Fibroblast of mammary gland (primary cell): ENCODE measurements around the gene PCDHGA5.
"Not testable (repeated sequence)": the region's sequence is repeated elsewhere in the genome, so short reads cannot be mapped to it uniquely, and the experiment has no call there.

Experiments
- DNase-seq: peaks from one replicate; pipeline ENCODE4 v3.0.0-alpha.2; 2010; ENCODE audit warnings: low read depth
- H3K4me3 ChIP-seq: 2 replicates; pipeline ENCODE4 v1.5.1; 2011; ENCODE audit warnings: low read depth, mild to moderate bottlenecking, low read length, moderate library complexity; ENCODE audit not compliant: control insufficient read depth
- TF ChIP-seq, protein P1 (sequence below): conservative IDR thresholded peaks from 2 replicates; pipeline ENCODE4 v1.5.1; 2011; ENCODE audit warnings: low read depth, low read length, inconsistent platforms; ENCODE audit not compliant: control insufficient read depth, insufficient read depth

Gene PCDHGA5

GRCh38 chr5:141375444-141376155 is 11.6 kb downstream of the PCDHGA5 start:
- TF ChIP-seq, protein P1, sequence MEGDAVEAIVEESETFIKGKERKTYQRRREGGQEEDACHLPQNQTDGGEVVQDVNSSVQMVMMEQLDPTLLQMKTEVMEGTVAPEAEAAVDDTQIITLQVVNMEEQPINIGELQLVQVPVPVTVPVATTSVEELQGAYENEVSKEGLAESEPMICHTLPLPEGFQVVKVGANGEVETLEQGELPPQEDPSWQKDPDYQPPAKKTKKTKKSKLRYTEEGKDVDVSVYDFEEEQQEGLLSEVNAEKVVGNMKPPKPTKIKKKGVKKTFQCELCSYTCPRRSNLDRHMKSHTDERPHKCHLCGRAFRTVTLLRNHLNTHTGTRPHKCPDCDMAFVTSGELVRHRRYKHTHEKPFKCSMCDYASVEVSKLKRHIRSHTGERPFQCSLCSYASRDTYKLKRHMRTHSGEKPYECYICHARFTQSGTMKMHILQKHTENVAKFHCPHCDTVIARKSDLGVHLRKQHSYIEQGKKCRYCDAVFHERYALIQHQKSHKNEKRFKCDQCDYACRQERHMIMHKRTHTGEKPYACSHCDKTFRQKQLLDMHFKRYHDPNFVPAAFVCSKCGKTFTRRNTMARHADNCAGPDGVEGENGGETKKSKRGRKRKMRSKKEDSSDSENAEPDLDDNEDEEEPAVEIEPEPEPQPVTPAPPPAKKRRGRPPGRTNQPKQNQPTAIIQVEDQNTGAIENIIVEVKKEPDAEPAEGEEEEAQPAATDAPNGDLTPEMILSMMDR, result peak; percentile 9
- not testable (repeated sequence) for H3K4me3 ChIP-seq, DNase-seq

DNA sequence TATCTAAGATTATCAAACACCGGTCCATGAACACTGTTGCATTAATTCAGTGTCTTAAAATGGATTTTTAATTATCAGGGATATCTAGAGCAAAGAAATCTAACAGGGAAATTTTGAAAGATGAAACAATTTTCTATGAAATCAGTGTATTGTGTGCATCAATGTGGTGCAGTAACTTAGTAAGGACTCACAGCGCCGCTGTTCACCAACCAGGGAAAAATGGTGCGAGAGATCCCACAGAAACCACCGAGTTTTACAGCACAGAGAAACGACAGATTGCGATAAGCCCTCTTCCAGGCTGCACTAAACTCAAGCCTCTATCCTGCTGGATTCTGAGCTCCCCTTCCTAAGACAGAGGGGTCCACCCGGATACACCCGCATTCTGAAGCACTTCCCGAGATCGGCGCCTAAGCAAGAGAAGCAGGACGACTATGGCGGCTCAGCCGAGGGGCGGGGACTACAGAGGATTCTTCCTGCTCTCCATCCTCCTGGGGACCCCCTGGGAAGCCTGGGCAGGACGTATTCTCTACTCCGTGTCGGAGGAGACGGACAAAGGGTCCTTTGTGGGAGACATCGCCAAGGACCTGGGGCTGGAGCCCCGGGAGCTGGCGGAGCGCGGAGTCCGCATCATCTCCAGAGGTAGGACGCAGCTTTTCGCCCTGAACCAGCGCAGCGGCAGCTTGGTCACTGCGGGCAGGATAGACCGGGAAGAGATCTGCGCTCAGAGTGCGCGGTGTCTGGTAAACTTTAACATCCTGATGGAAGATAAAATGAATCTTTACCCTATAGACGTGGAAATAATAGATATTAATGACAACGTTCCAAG is 18.7 kb downstream of the PCDHGA5 start, which contains the start of gene PCDHGA7:
Gene PCDHGA7, plus strand, starts transcription at position 274 of the 826 bp plus-strand sequence. Its CDS starts 158 bp downstream, at position 432.
- TF ChIP-seq, protein P1, result peak; percentile 60
- DNase-seq, result peak; percentile 54
- H3K4me3 ChIP-seq, result peak within 1 kb of the TSS; percentile 57

DNA sequence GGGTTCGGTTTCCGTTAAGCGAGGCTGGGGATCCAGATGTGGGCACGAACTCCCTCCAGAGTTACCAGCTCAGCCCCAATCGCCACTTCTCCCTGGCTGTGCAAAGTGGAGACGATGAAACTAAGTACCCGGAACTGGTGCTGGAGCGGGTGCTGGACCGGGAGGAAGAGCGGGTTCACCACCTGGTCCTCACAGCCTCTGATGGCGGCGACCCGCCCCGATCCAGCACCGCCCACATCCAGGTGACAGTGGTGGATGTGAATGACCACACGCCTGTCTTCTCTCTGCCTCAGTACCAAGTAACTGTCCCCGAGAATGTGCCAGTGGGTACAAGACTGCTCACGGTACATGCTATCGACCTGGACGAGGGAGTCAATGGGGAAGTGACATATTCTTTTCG is 19.4 kb downstream of the PCDHGA5 start:
- no peak for DNase-seq
- H3K4me3 ChIP-seq, result peak overlapping the region; percentile 57
- TF ChIP-seq, protein P1, result no peak

GRCh38 chr5:141384471-141385267 is 20.7 kb downstream of the PCDHGA5 start:
- H3K4me3 ChIP-seq, result no peak overlapping the region
- DNase-seq, result no peak
- TF ChIP-seq, protein P1, result no peak

DNA sequence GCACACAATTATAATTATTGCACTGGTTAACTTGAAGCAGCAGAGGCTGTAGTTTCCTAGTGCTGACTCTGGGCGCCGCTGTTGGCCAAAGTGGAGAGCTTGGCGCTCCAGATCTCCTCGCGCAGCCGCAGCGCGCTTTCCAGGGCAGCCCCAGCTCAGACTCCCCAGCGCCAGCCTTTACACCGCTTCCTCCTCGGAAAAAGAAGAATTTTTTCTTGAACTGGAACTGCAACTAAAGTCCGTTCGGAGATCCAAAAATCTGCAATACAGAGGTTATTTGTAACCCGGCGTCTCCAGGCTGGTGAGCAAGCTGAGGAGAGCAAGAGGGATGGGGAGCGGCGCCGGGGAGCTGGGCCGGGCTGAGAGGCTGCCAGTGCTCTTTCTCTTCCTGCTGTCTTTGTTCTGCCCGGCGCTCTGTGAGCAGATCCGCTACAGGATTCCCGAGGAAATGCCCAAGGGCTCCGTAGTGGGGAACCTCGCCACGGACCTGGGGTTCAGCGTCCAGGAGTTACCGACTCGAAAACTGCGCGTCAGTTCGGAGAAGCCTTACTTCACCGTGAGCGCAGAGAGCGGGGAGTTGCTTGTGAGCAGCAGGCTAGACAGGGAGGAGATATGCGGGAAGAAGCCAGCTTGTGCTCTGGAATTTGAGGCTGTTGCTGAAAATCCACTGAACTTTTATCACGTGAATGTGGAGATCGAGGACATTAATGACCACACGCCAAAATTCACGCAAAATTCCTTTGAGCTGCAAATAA is 23.8 kb downstream of the PCDHGA5 start, which contains the start of gene PCDHGB4:
Gene PCDHGB4, plus strand, starts transcription at position 142 of the 755 bp plus-strand sequence. Its CDS starts 187 bp downstream, at position 329.
- peak within 1 kb of the TSS; percentile 44 for H3K4me3 ChIP-seq

More for the DNA sequence above, 23.8 kb downstream of the PCDHGA5 start, which contains the start of gene PCDHGB4:
- TF ChIP-seq, protein P1, result peak; percentile 55
- peak; percentile 55 for DNase-seq
